ENCODE data around the gene CDC42BPB.

GRCh38 chr14:103099733-103100280, 42.5 kb upstream of the CDC42BPB start:
- TF ChIP-seq, protein P1, sequence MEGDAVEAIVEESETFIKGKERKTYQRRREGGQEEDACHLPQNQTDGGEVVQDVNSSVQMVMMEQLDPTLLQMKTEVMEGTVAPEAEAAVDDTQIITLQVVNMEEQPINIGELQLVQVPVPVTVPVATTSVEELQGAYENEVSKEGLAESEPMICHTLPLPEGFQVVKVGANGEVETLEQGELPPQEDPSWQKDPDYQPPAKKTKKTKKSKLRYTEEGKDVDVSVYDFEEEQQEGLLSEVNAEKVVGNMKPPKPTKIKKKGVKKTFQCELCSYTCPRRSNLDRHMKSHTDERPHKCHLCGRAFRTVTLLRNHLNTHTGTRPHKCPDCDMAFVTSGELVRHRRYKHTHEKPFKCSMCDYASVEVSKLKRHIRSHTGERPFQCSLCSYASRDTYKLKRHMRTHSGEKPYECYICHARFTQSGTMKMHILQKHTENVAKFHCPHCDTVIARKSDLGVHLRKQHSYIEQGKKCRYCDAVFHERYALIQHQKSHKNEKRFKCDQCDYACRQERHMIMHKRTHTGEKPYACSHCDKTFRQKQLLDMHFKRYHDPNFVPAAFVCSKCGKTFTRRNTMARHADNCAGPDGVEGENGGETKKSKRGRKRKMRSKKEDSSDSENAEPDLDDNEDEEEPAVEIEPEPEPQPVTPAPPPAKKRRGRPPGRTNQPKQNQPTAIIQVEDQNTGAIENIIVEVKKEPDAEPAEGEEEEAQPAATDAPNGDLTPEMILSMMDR (IDR thresholded peaks at IDR 0.05): no peak
- TF ChIP-seq POLR2A (IDR thresholded peaks at IDR 0.05): no peak
